ENCODE data around the gene JAZF1. TPM values are rescaled to one million over a fixed set of nuclear protein-coding genes. Genes with fewer than 3 reads are reported as not detected.

JAZF1 gene
- total RNA-seq, 1 donor from 2014 or later: 29.4 TPM

DNA sequence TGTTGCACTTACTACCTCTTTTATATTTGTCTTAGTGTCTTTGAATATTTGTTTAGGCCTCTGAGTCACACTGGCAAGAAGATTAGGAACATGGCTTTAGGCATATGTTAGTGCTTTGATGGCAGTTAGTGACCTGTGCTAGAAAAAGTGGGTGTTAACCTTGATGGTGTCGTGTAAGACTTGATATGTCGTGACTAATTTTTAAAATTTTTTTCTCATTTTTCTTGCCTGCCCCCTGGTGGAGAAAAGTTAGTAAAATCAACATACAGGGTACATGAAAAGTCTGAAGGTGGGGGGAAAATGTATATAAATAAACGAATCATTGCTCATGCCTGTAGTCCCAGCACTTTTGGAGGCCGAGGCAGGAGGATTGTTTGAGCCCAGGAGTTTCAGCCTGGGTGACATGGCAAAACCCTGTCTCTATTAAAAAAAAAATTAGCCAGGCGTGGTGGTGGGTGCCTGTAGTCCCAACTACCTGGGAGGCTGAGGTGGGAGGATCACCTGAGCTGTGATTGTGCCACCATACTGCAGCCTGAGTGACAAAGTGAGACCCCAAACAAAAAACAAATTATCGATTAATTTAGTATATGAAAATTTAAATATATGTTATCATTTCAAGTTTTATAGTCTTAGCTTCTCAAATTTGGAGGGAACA lies 396.1 kb downstream of the JAZF1 start:
- DNase-seq: no peak
- Histone ChIP-seq H3K36me3 (peaks cover 43% of the 10 kb centered on the region), H3K27ac (replicated peaks) (no peak overlapping the region), H3K4me1 (peaks cover 31% of the 10 kb centered on the region), H3K4me3 (no peak overlapping the region), H3K9me3 (replicated peaks) (no peaks in the 10 kb centered on the region), H3K27me3 (ENCODE audit: low read depth) (no peaks in the 10 kb centered on the region)
- intact Hi-C loops (cut with micrococcal nuclease): no loop called here
- TF ChIP-seq, protein P1, sequence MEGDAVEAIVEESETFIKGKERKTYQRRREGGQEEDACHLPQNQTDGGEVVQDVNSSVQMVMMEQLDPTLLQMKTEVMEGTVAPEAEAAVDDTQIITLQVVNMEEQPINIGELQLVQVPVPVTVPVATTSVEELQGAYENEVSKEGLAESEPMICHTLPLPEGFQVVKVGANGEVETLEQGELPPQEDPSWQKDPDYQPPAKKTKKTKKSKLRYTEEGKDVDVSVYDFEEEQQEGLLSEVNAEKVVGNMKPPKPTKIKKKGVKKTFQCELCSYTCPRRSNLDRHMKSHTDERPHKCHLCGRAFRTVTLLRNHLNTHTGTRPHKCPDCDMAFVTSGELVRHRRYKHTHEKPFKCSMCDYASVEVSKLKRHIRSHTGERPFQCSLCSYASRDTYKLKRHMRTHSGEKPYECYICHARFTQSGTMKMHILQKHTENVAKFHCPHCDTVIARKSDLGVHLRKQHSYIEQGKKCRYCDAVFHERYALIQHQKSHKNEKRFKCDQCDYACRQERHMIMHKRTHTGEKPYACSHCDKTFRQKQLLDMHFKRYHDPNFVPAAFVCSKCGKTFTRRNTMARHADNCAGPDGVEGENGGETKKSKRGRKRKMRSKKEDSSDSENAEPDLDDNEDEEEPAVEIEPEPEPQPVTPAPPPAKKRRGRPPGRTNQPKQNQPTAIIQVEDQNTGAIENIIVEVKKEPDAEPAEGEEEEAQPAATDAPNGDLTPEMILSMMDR (IDR thresholded peaks at IDR 0.05; ENCODE audit: borderline replicate concordance): peak; percentile 62

DNA sequence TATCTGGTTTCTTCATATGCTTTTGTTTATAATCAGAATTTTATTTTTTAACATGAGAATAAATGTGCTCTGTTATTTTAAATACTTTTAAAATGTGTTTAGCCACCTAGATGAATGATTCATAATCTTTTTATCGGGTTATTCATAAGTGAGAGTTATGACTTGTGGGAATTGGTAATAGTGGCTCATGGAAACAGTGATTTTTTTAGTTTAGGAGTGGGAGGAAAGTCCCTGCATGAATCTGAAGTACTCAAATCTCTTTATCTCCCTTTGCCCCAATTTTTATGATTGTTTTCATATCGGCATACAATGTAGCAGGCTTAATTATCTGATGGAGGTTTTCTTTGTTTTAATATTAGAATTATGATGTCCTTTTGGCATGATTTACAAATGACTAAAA lies 397.7 kb downstream of the JAZF1 start:
- Histone ChIP-seq H3K36me3 (peaks cover 30% of the 10 kb centered on the region), H3K4me3 (no peak overlapping the region), H3K4me1 (peaks cover 37% of the 10 kb centered on the region), H3K27ac (replicated peaks) (no peak overlapping the region), H3K9me3 (replicated peaks) (no peaks in the 10 kb centered on the region), H3K27me3 (ENCODE audit: low read depth) (no peaks in the 10 kb centered on the region)
- intact Hi-C loops (cut with micrococcal nuclease): no loop called here
- TF ChIP-seq, protein P1 (IDR thresholded peaks at IDR 0.05; ENCODE audit: borderline replicate concordance): no peak
- DNase-seq: no peak

DNA sequence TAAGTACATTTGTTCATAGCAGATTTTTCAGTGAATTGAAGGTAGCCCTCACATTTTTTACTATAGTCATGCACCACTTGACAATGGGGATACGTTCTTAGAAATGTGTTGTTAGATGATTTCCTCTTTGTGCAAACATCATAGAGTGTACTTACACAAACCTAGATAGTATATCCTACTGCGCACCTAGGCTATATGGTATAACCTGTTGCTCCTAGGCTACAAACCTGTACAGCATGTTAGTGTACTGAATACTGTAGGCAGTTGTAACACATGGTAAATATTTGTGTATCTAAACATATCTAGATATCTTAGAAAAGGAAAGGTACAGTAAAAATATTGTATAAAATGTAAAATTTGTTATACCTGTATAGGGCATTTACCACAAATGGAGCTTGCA lies 399.4 kb downstream of the JAZF1 start:
- Histone ChIP-seq H3K4me3 (no peak overlapping the region), H3K27me3 (ENCODE audit: low read depth) (no peaks in the 10 kb centered on the region), H3K36me3 (peaks cover 13% of the 10 kb centered on the region), H3K4me1 (peaks cover 52% of the 10 kb centered on the region), H3K9me3 (replicated peaks) (no peaks in the 10 kb centered on the region), H3K27ac (replicated peaks) (no peak overlapping the region)
- no peak for DNase-seq
- TF ChIP-seq, protein P1 (IDR thresholded peaks at IDR 0.05; ENCODE audit: borderline replicate concordance): no peak
- intact Hi-C loops (cut with micrococcal nuclease): no loop called here

Other genes with a start within 250 kb of the JAZF1 start
- 9.8 TPM for gene CREB5, start 231.7 kb upstream of the JAZF1 start, total RNA-seq

Data from left ventricle myocardium inferior (tissue), 1 donor.